Peyer's patch (tissue), 4 donors: ENCODE measurements around the gene CEL.

Experiments
- POLR2A ChIP-seq, 2 donors: fragments of 450-650 bp; IDR thresholded peaks; one replicate each; pipeline ENCODE4 v1.5.1; 2017; ENCODE audit warnings: antibody characterized with exemption in 2 of 2, mild to moderate bottlenecking in 2 of 2, moderate library complexity in 2 of 2
- TF ChIP-seq, protein P1 (sequence below), 6 experiments: fragments of 450-650 bp in 4 of 6; fragments of 200-600 bp in 2 of 6; sonication (generic) in 1 of 6; IDR thresholded peaks; one replicate each; pipeline ENCODE4 v1.5.1; 2017 to 2019; ENCODE audit warnings: antibody characterized with exemption in 6 of 6, mild to moderate bottlenecking in 3 of 6, moderate library complexity in 1 of 6

DNA sequence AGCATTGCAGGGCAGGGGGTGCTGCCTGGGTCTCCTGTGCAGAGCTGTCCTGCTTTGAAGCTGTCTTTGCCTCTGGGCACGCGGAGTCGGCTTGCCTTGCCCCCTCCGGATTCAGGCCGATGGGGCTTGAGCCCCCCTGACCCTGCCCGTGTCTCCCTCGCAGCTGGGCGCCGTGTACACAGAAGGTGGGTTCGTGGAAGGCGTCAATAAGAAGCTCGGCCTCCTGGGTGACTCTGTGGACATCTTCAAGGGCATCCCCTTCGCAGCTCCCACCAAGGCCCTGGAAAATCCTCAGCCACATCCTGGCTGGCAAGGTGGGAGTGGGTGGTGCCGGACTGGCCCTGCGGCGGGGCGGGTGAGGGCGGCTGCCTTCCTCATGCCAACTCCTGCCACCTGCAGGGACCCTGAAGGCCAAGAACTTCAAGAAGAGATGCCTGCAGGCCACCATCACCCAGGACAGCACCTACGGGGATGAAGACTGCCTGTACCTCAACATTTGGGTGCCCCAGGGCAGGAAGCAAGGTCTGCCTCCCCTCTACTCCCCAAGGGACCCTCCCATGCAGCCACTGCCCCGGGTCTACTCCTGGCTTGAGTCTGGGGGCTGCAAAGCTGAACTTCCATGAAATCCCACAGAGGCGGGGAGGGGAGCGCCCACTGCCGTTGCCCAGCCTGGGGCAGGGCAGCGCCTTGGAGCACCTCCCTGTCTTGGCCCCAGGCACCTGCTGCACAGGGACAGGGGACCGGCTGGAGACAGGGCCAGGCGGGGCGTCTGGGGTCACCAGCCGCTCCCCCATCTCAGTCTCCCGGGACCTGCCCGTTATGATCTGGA is 2.7 kb downstream of the CEL start:
- TF ChIP-seq, protein P1, sequence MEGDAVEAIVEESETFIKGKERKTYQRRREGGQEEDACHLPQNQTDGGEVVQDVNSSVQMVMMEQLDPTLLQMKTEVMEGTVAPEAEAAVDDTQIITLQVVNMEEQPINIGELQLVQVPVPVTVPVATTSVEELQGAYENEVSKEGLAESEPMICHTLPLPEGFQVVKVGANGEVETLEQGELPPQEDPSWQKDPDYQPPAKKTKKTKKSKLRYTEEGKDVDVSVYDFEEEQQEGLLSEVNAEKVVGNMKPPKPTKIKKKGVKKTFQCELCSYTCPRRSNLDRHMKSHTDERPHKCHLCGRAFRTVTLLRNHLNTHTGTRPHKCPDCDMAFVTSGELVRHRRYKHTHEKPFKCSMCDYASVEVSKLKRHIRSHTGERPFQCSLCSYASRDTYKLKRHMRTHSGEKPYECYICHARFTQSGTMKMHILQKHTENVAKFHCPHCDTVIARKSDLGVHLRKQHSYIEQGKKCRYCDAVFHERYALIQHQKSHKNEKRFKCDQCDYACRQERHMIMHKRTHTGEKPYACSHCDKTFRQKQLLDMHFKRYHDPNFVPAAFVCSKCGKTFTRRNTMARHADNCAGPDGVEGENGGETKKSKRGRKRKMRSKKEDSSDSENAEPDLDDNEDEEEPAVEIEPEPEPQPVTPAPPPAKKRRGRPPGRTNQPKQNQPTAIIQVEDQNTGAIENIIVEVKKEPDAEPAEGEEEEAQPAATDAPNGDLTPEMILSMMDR (IDR thresholded peaks at IDR 0.05): no peak
- TF ChIP-seq POLR2A (IDR thresholded peaks at IDR 0.05): no peak
